GM18511 (cell line): ENCODE results near the gene SAA1.

ENCODE experiments used
- ATAC-seq: cut with Tn5 transposase; IDR thresholded peaks from one replicate; pipeline ENCODE4 v1.9.1; 2021; ENCODE audit warnings: mild to moderate bottlenecking, moderate library complexity; ENCODE audit not compliant: unreplicated experiment

SAA1 gene

DNA sequence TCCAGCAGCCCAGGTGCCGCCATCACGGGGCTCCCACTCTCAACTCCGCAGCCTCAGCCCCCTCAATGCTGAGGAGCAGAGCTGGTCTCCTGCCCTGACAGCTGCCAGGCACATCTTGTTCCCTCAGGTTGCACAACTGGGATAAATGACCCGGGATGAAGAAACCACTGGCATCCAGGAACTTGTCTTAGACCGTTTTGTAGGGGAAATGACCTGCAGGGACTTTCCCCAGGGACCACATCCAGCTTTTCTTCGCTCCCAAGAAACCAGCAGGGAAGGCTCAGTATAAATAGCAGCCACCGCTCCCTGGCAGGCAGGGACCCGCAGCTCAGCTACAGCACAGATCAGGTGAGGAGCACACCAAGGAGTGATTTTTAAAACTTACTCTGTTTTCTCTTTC, at the start of gene SAA1:
Gene SAA1 (plus strand): TSS at position 316 of the 400 bp plus-strand sequence. CDS start 624 bp downstream, outside the sequence.
- no peak for ATAC-seq

DNA sequence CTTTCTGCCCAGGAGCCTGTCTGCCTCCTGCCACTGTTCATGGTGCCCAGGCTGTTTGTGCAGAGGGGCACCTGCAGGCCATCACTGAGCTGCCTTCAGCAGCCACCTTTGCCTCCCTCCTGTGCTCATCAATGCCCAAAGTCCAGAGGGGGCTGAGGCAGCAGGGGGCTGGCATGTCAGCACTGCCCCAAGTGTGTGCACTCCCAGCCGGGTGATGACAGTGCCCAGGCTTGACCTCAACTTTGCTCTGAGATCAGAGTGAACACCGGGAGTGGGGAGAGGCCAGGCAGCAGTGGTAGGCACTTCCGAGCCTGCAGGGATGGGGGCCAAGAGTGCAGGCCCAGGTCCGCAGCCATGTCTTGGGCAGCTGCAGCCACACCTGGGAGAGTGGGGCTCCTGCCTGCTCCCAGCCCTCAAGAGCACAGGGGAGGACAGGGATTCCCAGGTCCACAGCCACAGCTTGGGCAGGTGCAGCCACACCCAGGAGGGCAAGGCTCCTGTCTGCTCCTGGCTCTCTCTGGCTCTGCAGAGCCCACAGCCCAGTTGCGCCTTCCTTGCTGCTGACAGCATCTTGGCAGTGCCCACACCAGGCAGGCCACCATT, 44.7 kb upstream of the SAA1 start:
- no peak for ATAC-seq

DNA sequence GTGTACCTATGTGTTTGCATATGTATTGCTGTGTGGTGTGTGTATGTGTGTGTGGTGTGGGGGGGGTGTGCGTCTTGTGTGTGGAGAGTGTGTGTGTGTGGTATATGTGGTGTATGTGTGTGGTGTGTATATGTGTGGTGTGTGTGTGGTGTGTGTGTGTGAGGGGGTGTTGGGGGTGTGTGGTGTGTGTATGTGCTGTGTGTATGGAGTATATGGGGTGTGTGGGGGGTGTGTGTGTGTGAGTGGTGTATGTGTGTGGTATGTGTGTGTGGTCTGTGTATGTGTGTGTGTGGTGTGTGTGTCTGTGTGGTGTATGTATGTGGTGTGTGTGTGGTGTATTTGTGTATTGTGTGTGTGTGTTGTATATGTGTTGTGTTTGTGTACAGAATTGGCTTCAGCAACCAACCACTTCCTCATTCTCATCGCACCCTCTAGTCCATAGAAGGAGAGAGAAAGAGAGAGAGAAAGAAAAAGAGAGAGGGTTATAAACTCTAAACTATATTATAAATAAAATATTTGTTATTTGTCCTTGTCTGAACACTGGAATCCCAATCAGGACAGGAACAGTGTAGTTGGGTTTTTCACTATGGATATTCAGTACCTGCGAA, 43.1 kb upstream of the SAA1 start:
- ATAC-seq, result no peak

DNA sequence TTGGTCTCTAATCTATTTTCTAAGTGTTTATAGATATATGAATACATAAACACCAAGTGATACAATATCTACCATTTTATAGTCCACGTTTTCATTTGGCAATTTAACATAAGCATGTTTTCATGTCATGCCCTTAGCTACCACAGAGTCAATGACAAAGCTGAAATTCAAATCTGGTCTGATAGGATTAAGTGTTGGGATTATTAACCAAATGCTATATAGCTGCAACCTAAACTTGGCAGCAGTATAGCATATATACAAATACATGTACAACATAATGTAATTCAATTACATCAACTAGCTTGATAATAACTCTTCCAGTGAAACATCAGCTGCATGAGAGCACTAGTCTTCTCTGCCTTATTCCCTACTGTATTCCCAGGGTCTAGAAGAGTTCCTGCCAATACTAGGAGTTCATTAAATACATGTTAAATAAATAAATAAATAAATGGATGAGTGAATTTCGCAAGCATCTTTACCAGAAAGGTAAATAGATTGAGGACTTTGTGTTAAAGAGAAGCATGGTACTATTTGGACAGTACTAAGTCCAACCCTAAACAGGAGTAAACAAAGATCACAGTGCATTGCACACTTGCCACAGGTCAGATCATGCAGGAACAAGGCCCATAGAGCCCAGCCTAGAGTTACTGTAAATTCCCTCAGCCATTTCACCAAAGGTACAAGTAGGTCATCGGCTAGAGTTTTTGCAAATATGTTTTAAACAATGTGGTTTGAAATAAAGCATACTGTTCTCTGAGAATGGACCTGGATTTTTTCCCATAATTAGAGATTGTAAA, 42.3 kb upstream of the SAA1 start:
- ATAC-seq, result no peak

DNA sequence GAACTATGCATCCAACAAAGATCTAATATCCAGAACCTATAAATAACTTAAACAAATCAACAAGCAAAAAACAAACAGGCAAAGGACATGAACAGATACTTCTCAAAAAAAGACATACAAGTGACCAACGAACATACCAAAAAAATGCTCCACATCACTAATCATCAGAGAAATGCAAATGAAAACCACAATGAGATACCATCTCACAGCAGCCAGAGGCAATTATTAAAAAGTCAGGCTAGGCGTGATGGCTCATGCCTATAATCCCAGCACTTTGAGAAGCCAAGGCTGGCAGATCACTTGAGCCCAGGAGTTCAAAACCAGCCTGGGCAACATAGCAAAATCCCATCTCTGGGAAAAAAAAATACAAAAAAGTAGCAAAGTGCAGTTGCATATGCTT, 40.2 kb upstream of the SAA1 start:
- no peak for ATAC-seq

DNA sequence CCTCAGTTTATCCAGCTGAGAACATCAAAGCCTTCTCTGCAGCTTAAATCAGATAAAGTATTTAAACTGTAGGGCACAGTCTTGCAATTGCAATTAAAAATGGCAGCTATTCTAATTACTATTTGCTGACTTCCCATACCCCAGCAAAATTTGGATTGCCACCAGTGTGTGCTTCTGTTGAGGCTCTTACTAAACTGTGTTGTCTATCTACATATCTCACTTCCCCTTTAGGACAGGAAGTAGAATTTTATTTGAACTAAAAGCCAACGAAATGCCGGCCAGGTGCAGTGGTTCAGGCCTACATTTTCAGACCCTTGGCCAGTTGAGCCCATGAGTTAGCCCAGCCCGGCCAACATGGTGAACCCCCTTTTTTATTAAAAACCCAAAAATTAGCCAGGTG, 36.6 kb upstream of the SAA1 start:
- peak; percentile 95 for ATAC-seq

DNA sequence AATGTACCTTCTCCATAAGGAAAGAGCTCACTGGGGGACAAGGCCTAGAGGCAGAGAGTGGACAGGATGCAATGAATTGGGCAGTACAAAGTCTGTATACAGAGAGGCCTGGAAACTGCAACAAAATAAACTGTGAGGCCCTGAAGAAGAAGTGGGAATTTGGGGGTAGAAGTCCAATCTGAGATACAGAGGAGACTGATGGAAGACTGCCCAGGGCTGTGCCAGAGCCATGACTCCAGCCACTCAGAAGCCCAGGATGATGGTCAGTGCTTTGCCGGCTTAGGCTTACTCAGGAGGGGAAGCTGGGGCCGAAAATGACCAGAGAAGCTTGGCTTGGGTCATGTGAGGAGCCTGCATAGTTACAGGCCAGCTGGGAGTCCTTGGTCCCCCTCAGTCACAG, 35.2 kb upstream of the SAA1 start:
- no peak for ATAC-seq

DNA sequence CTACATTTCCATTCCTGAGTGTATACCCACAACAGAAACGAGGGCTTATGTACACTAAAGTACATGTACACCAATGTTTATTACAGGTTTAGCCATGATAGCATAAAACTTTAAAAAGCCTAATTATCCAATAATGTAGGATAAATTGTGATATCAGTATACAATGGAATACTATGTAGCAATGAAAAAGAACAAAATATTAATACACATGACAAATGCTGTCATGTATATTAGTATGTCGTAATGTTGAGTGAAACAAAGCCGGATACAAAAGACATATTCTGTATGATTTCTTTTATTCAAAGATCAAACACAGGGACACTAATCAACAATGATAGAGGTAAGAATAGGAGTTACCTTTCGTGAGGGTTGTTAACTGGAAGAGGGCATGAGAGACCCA, 32.2 kb upstream of the SAA1 start:
- no peak for ATAC-seq

DNA sequence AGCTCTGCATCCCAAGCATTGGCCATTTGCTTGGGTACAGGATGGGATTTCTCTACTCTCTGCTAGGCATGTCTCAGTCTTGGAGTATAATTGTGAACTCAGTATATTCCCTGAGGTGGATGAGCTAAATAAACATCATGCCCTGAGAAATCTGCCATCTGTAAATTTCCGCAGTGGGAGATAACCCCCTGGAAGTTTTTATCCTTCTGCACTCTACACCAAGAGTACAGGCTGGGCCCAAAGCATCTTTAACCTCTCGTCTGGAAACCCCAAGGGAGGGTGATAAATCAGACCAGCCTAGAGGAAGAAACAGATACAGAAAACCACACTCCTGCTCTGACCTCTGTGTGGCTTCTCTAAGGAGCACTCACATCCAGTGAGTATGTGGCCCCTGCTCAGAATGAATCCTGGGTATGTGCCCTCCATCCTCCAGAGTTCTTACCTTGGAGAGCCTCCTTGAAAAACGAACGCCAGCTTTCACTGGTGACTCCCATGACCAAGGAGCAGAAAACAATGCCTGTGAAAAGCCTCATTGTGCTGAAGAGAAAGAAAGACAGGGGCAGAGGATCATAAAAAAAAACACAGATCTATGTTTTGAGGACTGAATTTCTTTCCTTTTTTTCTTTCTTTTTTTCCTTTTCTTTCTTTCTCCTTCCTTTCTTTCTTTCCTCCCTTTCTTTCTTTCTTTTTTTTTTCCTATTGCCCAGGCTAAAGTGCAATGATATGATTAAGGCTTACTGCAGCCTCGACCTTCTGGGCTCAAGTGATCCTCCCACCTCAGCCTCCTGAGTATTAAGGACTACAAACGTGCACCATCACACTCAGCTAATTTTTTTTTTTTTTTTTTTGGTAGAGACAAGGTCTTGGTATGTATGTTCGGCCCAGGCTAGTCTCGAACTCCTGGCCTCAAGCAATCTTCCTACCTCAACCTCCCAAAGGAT, 30.4 kb upstream of the SAA1 start:
- ATAC-seq, result no peak

DNA sequence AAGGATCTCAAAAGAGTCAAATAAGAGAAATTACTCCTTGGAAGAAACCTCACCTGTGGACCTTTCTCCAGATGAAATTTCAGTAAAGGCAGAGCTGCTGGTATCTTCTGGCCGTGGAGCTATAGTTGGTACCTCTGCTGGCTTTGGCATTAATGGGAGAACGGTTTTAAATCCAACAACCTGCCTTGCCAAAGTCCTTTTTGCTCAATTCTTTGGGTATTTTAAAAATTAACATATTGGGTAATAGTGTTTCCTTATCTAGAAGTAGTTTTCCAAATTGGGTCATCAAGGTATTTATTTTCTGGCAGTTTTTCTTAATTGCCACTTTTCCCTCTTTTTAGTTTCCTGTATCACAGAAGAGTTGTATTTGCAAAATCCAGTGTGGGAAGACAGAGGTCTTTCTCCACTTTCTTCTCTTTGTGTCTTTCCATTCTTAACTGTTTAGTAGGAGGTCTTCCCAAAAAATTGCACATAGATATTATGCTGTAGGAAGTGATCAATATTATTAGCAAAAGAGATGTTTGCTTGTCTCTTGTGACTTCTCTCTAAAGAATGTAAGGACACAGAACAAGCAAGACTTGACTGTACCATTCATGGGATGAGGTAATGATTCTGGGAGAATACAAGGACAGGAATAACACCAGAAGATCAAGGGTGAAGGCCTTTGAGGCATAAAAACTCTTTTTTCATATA, 29.3 kb upstream of the SAA1 start, which contains the start of gene SAA4:
Gene SAA4 (minus strand): TSS at position 139 of the 693 bp plus-strand sequence. CDS start 876 bp downstream, outside the sequence.
- no peak for ATAC-seq

DNA sequence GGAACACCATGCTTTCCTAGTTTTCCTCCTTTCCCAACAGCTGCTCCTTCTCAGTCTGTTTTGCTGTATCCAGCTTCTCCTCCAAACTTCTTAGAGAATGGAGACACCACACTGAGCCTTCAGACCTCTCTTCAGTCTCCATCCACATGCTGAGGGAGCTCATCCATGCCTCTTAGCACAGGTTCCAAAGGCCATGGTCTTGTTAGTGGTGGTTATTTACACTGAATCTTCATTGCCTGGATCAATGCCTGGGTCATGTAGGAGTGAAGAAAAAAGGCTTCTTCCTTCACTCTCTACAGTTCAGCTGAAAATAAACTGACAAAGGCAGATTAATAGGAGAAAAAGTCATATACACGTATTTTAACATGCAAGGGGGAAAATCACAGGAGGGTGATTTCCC, 26.4 kb upstream of the SAA1 start:
- ATAC-seq, result no peak

DNA sequence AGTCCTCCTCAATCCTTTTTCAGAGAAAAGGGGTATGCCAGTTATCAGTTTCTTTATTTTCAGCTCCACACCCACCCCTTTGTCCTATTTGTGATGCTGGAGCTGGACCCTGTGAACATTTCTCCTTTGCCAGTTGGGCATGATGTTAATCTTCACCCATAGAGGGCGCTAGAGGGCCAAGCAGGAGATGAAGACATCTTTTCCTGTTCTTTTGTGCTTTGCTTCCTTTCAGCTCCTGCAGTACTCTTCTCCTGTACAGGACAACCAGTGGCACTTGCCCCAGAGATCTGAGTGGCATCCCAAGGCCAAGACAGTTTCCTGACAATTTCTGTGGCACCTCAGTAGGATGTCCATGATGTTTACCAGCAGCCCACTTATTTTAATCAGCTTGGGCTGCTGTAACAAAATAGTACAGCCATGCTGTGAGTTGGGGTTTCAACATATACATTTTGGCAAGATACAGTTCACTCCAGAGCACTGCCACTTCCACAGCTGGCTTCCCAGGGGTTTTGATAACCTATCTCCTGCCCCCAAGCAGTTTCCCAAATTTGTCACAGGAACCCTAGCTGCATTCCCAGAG, 22.2 kb upstream of the SAA1 start:
- ATAC-seq, result no peak

DNA sequence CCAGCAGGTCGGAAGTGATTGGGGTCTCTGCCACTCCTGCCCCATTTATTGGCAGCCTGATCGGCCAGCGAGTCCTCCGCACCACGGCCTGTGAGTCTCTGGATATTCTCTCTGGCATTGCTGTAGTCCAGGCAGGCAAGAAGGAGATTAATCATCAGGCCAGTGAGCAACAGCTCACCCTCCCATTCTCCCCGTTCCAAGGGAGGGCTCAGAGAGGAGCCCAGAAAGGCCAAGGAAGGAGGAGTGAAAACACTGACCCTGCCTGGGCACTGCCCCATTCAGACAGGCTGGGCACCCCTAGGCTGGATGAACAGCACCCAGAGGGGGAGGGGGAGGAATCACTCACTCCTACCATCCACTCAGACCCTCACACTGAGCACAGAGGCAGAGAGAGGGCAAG, 20.7 kb upstream of the SAA1 start:
- no peak for ATAC-seq

DNA sequence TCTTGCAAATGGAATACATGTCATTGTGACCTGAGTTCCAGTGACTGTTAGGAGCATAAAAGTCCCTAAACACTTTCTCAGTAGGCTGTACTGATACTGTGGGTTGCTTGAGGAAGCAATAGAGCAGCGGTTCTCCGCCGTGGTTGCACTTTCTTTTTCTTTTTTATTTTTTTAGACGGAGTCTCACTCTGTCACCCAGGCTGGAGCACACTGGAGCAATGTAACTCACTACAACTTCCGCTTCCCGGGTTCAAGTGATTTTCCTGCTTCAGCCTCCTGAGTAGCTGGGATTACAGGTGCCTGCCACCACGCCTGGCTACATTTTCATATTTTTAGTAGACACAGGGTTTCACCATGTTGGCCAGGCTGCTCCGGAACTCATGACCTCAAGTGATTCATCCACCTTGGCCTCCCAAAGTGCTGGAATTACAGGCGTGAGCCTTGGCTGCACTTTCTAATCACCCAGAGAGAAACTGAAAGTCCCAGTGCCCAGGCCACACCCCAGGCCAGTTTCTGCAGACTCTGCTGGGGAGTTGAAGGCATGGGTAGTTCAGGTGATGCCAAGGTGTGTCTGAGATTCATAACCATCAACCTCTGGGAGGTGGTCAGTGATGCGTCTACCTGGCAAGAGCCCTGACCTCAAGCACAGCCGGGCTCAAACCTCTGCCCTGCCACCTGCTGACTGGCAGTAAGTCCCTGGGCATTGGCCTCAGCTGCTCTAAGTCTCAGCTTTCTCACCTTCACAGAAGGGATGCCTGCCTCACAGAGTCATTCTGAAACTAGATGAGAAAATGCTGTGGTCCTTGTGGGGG, 19.5 kb upstream of the SAA1 start:
- ATAC-seq, result peak; percentile 91

DNA sequence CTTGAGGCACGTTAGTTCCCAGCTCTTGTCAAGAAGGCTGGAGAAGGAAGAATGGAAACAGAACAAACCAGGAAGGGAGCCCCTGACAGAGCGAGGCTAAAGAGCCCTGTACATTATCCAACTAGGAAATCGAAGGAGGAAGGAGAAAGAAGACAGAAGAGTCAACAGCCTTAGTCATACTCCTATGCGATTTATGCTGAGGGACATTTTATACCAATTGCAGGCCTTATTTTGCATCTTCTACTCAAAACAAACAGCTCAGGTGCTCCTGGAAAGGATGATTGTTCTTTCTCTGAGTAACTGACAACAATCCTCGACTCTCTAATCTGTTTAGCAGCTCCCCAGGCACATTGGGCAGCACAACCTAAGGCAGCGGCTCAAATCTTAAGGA, 18.9 kb upstream of the SAA1 start:
- ATAC-seq, result peak; percentile 31

DNA sequence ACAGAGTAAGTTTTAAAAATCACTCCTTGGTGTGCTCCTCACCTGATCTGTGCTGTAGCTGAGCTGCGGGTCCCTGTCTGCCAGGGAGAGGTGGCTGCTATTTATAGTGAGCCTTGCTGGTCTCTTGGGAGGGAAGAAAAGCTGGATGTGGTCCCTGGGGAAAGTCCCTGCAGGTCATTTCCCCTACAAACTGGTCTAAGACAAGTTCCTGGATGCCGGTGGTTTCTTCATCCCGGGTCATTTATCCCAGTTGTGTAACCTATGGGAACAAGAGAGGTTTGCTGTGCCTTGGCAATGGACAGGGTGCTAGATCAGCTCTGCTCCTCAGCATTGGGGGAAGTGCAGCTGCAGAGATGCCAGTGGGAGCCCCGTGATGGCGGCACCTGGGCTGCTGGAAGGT, 17.5 kb upstream of the SAA1 start, which contains the start of gene SAA2:
Gene SAA2 (minus strand): TSS at position 108 of the 400 bp plus-strand sequence. CDS start 657 bp downstream, outside the sequence.
- no peak for ATAC-seq

DNA sequence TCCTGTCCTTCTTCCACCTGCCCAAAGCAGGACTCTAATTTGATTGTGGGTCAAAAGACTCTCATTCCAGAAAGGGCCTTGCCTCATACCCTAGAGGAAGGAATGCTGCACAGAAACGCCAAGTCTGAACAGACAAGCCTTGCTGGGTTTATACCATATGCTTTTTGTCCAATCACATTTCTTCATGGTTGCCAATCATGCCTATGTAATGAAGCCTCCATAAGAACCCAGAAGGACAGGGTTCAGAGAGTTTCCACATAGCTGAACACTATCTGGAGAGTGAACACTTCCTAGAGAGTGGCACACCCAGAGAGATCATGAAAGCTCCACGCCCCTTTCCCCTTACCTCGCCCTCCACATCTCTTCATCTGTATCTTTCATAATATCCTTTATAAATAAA, 12.8 kb upstream of the SAA1 start:
- ATAC-seq, result no peak

DNA sequence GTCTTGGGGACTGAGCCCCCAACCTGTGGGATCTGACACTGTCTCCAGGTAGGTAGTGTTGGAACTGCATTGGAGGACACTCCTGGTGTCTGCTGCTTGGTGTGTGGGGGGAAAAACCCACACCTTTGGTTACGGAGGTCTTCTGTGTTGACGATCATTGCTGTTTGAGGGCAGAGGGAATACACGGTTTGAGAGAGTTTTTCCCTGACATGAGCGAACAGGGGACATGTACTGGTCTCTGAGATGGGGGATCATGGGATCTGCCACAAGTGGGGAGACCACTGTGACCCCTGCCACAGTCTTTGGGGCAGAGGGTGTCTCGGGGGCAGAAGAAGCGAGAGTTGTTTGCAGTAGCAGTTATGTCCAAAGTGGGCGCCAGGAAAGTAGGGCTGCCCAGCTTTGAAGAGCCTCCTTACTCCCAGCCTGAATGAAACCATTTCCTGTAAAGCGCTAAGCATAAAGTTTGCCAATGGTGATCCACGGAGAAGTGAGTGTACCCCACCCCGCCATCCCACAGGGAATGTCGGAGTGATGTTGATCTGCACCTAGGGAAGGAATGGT, 12.2 kb upstream of the SAA1 start:
- ATAC-seq, result no peak
